Heart left ventricle (tissue), 16 donors: Measurements from ENCODE around the gene RABGAP1. TPM values are rescaled to one million over a fixed set of nuclear protein-coding genes. Genes with fewer than 3 reads are reported as not detected.

Experiments
- ATAC-seq, 4 donors: fragments of 200-7000 bp; cut with Tn5 transposase; one replicate each; pipeline ENCODE4 v1.9.1; 2020 to 2022; ENCODE audit warnings: moderate library complexity in 4 of 4, mild to moderate bottlenecking in 3 of 4, moderate number of reproducible peaks in 1 of 4
- DNase-seq, 5 donors: peaks; one replicate each; pipeline ENCODE4 v3.0.0-alpha.2; 2020
- H3K27ac ChIP-seq, 12 donors: fragments of 200-600 bp; sonication (generic) in 4 of 12; one replicate each; pipeline versions ENCODE4 v1.5.0 to v1.8.0; 2016 to 2022; ENCODE audit warnings: mild to moderate bottlenecking in 2 of 12
- H3K27me3 ChIP-seq, 9 donors: fragments of 200-600 bp; sonication (generic) in 2 of 9; one replicate each; pipeline versions ENCODE4 v1.5.1 to v1.8.0; 2016 to 2022; ENCODE audit warnings: mild to moderate bottlenecking in 3 of 9
- H3K36me3 ChIP-seq, 9 donors: fragments of 200-600 bp; sonication (generic) in 2 of 9; one replicate each; pipeline versions ENCODE4 v1.5.0 to v1.8.0; 2018 to 2022; ENCODE audit warnings: mild to moderate bottlenecking in 2 of 9
- H3K4me1 ChIP-seq, 12 donors: fragments of 200-600 bp; sonication (generic) in 4 of 12; one replicate each; pipeline versions ENCODE4 v1.5.0 to v1.8.0; 2016 to 2022; ENCODE audit warnings: mild to moderate bottlenecking in 3 of 12
- H3K4me3 ChIP-seq, 12 donors: fragments of 200-600 bp; sonication (generic) in 4 of 12; one replicate each; pipeline versions ENCODE4 v1.5.0 to v1.8.0; 2017 to 2022; ENCODE audit warnings: mild to moderate bottlenecking in 9 of 12, moderate library complexity in 4 of 12
- H3K9me3 ChIP-seq, 12 donors: fragments of 200-600 bp; sonication (generic) in 4 of 12; one replicate each; pipeline versions ENCODE4 v1.5.0 to v1.8.0; 2016 to 2022; ENCODE audit warnings: mild to moderate bottlenecking in 1 of 12
- POLR2A ChIP-seq, 2 donors: fragments of 450-650 bp; IDR thresholded peaks; one replicate each; pipeline ENCODE4 v1.6.1; 2017; ENCODE audit warnings: antibody characterized with exemption in 2 of 2, mild to moderate bottlenecking in 2 of 2, moderate library complexity in 2 of 2
- WGBS, 4 donors: extraction: QIAGEN DNeasy Blood & Tissue Kit in 2 of 4; methylation state at CpG; one replicate each; pipeline versions ENCODE4 v1.1.5 to v1.1.7; 2013 to 2018; 5-methylcytosine and 5-hydroxymethylcytosine counted together
- intact Hi-C, 10 donors: fragments of 100-400 bp; cut with DNase I; formaldehyde crosslinking; loops; one replicate each; pipeline versions ENCODE4 v1.11.1 to v1.14.2; 2022
- polyA plus RNA-seq, 2 donors: library from polyadenylated mRNA; stranded (reverse); fragments of 200-250 nt; gene quantifications; one replicate each; pipeline ENCODE4 v1.2.3, GENCODE V29; 2013
- total RNA-seq, 9 donors: library from RNA; depleted of rRNA in 2 of 9; stranded (reverse); fragments of >200 nt in 2 of 9; fragmentation: NEBNext Ultra II Directional in 3 of 9; extraction: Animal tissue kit (Norgen Biotek cat#: 25700) in 3 of 9; gene quantifications; one replicate each; pipeline versions ENCODE4 v1.1.0 to v1.2.4, GENCODE V29; 2016 to 2023
- TF ChIP-seq, protein P1 (sequence below), 12 donors: fragments of 200-600 bp; sonication (generic) in 4 of 12; IDR thresholded peaks; one replicate each; pipeline versions ENCODE4 v1.5.0 to v1.8.0; 2018 to 2022; ENCODE audit warnings: antibody characterized with exemption in 12 of 12, mild to moderate bottlenecking in 5 of 12
- donor health status: ischemic (EF 13 %, LVEDD 7.1; RV severe dilation, severe dysfunction).
- donor health status: healthy with polysubstance abuse.
- donor health status: DM: no; HTN: yes; CAD: no.
- donor health status: DM: no; HTN: no; CAD: no.
- donor health status: ischemic (EF 25% LVEDD 6.9; RV normal size, moderate dysfunction).
- donor health status: ischemic (EF 25% LVEDD 5.7; RV mildly dilated, moderate dysfunction).
- donor health status: healthy.
- donor health status: DM: yes; HTN: yes; CAD: no.
- donor health status: ischemic (EF 35%, LVEDD 5.7; RV mildly dilated, moderate dysfunction).
- donor health status: nonischemic (EF 11% LVEDD 7.7; RV severe dilation, severe dysfunction).
- donor health status: DM: yes; HTN: yes; CAD: no.
- donor health status: PGD.
- donor health status: ischemic (EF 29% LVEDD 5.4; RV normal size, mild dysfunction).
- donor health status: nonischemic (EF 23%, LVEDD 6.1; RV moderate dilation, normal function).

RABGAP1 gene
- total and polyA plus RNA-seq, 11 donors, result 11.8 to 62.2 (median 43.3) TPM

DNA sequence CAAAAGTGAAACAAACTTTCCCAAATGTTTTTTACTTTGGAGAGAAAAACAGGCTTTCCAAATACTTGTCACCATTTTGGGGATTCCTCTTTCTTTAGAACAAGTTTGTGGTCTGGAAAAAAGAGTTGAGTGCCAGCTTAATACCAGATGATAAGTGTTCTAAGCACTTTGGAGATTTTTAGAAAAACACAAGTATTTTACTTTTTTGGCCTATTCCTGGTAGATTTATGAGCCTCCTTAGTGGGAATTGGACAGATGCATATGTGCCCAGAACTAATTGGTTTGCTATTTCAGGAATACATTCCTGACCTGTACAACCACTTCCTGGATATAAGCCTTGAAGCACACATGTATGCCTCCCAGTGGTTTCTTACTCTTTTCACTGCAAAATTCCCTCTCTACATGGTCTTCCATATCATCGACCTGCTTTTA lies 133.2 kb downstream of the RABGAP1 start:
- H3K36me3 ChIP-seq, result peaks cover 0 to 87% (median 47%) of the 10 kb centered on the region in 9 donors
- intact Hi-C loops, result loop anchor here in 1 of 10 donors (5.0 kb wide), 1 partner anchor 62 kb away; no protein-coding TSS in a partner anchor
- H3K27ac ChIP-seq, result peak overlapping the region in 6 of 12 donors; percentile 0 to 50 (median 18)
- ATAC-seq, result peak in 1 of 4 donors; percentile 30
- WGBS, 4 donors, result 76 to 81% (median 77%) methylated on average over 1 of the region's 1 CpG
- no peak for DNase-seq
- H3K4me3 ChIP-seq, result peak overlapping the region in 1 of 12 donors; percentile 38
- no peaks in the 10 kb centered on the region for H3K27me3 ChIP-seq
- H3K4me1 ChIP-seq, result peaks cover 0 to 27% (median 12%) of the 10 kb centered on the region in 12 donors
- no peaks in the 10 kb centered on the region for H3K9me3 ChIP-seq
- no peak for TF ChIP-seq POLR2A (IDR thresholded peaks at IDR 0.05)
- TF ChIP-seq, protein P1, sequence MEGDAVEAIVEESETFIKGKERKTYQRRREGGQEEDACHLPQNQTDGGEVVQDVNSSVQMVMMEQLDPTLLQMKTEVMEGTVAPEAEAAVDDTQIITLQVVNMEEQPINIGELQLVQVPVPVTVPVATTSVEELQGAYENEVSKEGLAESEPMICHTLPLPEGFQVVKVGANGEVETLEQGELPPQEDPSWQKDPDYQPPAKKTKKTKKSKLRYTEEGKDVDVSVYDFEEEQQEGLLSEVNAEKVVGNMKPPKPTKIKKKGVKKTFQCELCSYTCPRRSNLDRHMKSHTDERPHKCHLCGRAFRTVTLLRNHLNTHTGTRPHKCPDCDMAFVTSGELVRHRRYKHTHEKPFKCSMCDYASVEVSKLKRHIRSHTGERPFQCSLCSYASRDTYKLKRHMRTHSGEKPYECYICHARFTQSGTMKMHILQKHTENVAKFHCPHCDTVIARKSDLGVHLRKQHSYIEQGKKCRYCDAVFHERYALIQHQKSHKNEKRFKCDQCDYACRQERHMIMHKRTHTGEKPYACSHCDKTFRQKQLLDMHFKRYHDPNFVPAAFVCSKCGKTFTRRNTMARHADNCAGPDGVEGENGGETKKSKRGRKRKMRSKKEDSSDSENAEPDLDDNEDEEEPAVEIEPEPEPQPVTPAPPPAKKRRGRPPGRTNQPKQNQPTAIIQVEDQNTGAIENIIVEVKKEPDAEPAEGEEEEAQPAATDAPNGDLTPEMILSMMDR (IDR thresholded peaks at IDR 0.05), result peak in 1 of 12 donors; percentile 11

DNA sequence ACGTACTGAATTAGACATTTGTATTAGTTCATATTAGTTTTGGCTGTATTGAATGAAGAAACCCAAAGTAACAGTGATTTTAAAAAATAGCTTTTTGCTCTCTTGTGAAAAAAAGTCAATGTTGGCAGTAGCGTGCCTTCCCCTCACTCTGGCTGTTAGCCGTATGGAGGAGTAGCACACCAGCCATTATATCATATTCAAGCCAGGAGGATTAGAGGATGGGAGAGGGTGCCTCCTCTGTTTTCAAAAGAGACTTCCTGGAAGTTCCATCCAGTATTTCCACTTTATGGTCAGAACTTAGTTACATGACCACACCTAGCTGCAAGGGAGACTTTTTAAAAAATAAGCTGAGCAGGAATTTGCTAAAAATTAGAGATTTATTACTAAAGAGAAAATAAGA lies 133.8 kb downstream of the RABGAP1 start:
- Histone ChIP-seq H3K27ac (peak overlapping the region in 5 of 12 donors; percentile 0 to 39 (median 16)), H3K9me3 (no peaks in the 10 kb centered on the region), H3K4me3 (no peak overlapping the region), H3K36me3 (peaks cover 0 to 90% (median 54%) of the 10 kb centered on the region in 9 donors), H3K4me1 (peaks cover 0 to 24% (median 12%) of the 10 kb centered on the region in 12 donors), H3K27me3 (no peaks in the 10 kb centered on the region)
- no peak for TF ChIP-seq POLR2A (IDR thresholded peaks at IDR 0.05)
- TF ChIP-seq, protein P1 (IDR thresholded peaks at IDR 0.05), result no peak
- WGBS, 4 donors, result 77 to 83% (median 81%) methylated on average over 3 of the region's 3 CpGs
- intact Hi-C loops, result loop anchor here in 2 of 10 donors (5.0 kb wide), 2 partner anchors 62 to 72 kb away; no protein-coding TSS in a partner anchor
- no peak for ATAC-seq
- DNase-seq, result no peak

DNA sequence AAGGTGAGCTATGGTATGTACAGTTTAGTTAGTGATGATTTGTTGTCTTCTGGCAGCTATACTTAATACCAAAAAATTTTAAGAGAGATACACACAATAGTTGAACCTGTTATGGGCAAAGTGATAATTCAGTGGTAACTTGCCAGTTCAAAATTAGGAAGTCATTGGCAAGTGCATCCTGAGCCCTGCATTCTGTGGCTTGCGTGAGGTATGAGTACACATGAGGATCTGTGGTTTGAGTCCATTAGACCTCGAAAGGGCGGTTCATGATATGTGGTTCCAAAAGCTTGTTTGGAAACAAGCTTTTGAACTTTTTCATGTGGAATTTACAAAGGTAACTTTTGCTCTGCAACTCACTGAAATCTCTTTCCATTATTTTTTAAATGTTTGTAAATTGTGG lies 139.6 kb downstream of the RABGAP1 start:
- H3K36me3 ChIP-seq, result peaks cover 0 to 100% (median 90%) of the 10 kb centered on the region in 9 donors
- ATAC-seq (no peak), DNase-seq (no peak)
- 78 to 90% (median 87%) methylated on average over 3 of the region's 3 CpGs for WGBS, 4 donors
- no peak overlapping the region for H3K4me3 ChIP-seq
- H3K27me3 ChIP-seq, result no peaks in the 10 kb centered on the region
- H3K27ac ChIP-seq, result no peak overlapping the region
- H3K4me1 ChIP-seq, result no peaks in the 10 kb centered on the region
- no peaks in the 10 kb centered on the region for H3K9me3 ChIP-seq
- intact Hi-C loops, result loop anchor here in 9 of 10 donors (2.0 to 10.0 kb wide), 5 partner anchors 144 to 272 kb away; no protein-coding TSS in a partner anchor
- TF ChIP-seq, protein P1 (IDR thresholded peaks at IDR 0.05), result no peak
- TF ChIP-seq POLR2A (IDR thresholded peaks at IDR 0.05), result no peak

DNA sequence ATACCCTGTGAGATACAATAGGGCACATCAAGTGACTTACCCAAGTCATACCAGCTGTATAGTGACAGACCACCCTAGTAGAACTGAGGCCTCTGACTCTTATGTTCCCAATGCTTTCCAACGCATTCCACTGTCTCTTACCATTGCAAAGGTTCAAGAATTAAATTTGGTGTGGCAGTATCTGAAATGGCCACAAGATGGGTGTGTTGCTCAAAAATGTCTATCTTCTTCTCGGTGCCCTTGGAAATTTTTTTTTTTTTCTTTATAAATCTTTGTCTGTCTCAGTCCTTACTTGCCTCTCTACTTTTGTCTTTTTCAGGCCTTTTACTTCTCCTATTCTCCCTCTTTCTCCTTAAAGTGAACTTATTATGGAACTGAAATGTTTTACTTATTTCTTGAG lies 141.0 kb downstream of the RABGAP1 start:
- H3K4me1 ChIP-seq, result no peaks in the 10 kb centered on the region
- H3K27ac ChIP-seq, result no peak overlapping the region
- ATAC-seq (peak in 1 of 4 donors; percentile 18), DNase-seq (no peak)
- WGBS, 4 donors, result 22 to 32% (median 28%) methylated on average over 2 of the region's 2 CpGs
- no peaks in the 10 kb centered on the region for H3K9me3 ChIP-seq
- intact Hi-C loops, result loop anchor here (1.0 to 10.0 kb wide), 6 partner anchors 143 to 270 kb away; no protein-coding TSS in a partner anchor
- no peak overlapping the region for H3K4me3 ChIP-seq
- no peaks in the 10 kb centered on the region for H3K27me3 ChIP-seq
- TF ChIP-seq, protein P1 (IDR thresholded peaks at IDR 0.05), result peak; percentile 26 to 63 (median 46)
- TF ChIP-seq POLR2A (IDR thresholded peaks at IDR 0.05), result no peak
- H3K36me3 ChIP-seq, result peaks cover 0 to 95% (median 80%) of the 10 kb centered on the region in 9 donors
